Measurements from ENCODE around the gene MEGF8.
A peak's percentile ranks its signal among the peaks of the same experiment; 100 is the strongest.

DNA sequence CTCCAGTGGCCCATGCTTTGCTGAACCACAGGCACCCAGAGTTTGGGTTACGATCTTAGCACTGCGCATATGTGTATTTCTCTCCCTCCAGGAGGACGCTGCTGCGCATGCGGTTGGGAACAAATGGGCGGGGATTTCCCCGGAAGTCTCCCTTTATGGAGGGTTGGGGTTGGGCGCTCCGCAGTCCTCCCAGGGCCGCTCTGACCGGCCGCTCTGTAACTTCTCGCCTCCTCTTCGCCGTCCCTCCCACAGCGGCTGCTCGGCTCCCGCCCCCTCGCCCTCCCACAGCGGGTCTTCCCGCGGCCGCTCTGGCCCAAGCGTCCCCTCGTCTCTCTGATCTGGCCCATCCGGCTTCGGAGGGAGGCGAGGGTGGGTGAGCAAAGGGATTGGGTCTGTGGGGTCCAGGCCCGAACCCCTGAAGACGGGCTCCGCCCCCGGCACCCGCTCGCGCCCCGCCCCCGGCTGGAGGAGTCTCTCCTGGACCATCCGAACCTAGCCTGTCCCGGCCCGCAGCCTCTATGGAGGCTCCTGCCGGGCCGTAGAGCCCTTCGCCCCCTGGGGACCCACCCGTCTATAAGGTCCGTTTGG lies at the start of gene MEGF8:
- no peak for TF ChIP-seq EZH2 (IDR thresholded peaks at IDR 0.05; ENCODE audit: borderline replicate concordance, insufficient read depth, low read length, poor library complexity, severe bottlenecking)
- TF ChIP-seq, protein P1, sequence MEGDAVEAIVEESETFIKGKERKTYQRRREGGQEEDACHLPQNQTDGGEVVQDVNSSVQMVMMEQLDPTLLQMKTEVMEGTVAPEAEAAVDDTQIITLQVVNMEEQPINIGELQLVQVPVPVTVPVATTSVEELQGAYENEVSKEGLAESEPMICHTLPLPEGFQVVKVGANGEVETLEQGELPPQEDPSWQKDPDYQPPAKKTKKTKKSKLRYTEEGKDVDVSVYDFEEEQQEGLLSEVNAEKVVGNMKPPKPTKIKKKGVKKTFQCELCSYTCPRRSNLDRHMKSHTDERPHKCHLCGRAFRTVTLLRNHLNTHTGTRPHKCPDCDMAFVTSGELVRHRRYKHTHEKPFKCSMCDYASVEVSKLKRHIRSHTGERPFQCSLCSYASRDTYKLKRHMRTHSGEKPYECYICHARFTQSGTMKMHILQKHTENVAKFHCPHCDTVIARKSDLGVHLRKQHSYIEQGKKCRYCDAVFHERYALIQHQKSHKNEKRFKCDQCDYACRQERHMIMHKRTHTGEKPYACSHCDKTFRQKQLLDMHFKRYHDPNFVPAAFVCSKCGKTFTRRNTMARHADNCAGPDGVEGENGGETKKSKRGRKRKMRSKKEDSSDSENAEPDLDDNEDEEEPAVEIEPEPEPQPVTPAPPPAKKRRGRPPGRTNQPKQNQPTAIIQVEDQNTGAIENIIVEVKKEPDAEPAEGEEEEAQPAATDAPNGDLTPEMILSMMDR (IDR thresholded peaks at IDR 0.05; ENCODE audit: poor library complexity, severe bottlenecking) = no peak
- peak; percentile 21 for TF ChIP-seq SMC3 (conservative IDR thresholded peaks at IDR 0.05; ENCODE audit: poor library complexity)
- no peak for TF ChIP-seq EP300 (conservative IDR thresholded peaks at IDR 0.05; ENCODE audit: poor library complexity, severe bottlenecking)
- TF ChIP-seq RAD21 (conservative IDR thresholded peaks at IDR 0.05) = peak; percentile 86
- TF ChIP-seq POLR2AphosphoS5 (IDR thresholded peaks at IDR 0.05) = peak; percentile 88
- TF ChIP-seq, protein P2, sequence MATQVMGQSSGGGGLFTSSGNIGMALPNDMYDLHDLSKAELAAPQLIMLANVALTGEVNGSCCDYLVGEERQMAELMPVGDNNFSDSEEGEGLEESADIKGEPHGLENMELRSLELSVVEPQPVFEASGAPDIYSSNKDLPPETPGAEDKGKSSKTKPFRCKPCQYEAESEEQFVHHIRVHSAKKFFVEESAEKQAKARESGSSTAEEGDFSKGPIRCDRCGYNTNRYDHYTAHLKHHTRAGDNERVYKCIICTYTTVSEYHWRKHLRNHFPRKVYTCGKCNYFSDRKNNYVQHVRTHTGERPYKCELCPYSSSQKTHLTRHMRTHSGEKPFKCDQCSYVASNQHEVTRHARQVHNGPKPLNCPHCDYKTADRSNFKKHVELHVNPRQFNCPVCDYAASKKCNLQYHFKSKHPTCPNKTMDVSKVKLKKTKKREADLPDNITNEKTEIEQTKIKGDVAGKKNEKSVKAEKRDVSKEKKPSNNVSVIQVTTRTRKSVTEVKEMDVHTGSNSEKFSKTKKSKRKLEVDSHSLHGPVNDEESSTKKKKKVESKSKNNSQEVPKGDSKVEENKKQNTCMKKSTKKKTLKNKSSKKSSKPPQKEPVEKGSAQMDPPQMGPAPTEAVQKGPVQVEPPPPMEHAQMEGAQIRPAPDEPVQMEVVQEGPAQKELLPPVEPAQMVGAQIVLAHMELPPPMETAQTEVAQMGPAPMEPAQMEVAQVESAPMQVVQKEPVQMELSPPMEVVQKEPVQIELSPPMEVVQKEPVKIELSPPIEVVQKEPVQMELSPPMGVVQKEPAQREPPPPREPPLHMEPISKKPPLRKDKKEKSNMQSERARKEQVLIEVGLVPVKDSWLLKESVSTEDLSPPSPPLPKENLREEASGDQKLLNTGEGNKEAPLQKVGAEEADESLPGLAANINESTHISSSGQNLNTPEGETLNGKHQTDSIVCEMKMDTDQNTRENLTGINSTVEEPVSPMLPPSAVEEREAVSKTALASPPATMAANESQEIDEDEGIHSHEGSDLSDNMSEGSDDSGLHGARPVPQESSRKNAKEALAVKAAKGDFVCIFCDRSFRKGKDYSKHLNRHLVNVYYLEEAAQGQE (IDR thresholded peaks at IDR 0.05; ENCODE audit: borderline replicate concordance) = no peak
- peak; percentile 54 for TF ChIP-seq MXI1 (conservative IDR thresholded peaks at IDR 0.05; ENCODE audit: poor library complexity, severe bottlenecking)
- TF ChIP-seq TAF1 (IDR thresholded peaks at IDR 0.05; ENCODE audit: low read depth) = no peak

All from neural cell (in vitro differentiated cells).